Measurements from ENCODE around the gene TRIO. TPM values are rescaled to one million over a fixed set of nuclear protein-coding genes. Genes with fewer than 3 reads are reported as not detected.
"Not testable (repeated sequence)": the region's sequence is repeated elsewhere in the genome, so short reads cannot be mapped to it uniquely, and the experiment has no call there.

Gene TRIO
- 100 to 1,000 TPM in 2 of 4 donors, 10 to 100 TPM in 2; 67.4 to 103 (median 94.7) TPM for total RNA-seq

DNA sequence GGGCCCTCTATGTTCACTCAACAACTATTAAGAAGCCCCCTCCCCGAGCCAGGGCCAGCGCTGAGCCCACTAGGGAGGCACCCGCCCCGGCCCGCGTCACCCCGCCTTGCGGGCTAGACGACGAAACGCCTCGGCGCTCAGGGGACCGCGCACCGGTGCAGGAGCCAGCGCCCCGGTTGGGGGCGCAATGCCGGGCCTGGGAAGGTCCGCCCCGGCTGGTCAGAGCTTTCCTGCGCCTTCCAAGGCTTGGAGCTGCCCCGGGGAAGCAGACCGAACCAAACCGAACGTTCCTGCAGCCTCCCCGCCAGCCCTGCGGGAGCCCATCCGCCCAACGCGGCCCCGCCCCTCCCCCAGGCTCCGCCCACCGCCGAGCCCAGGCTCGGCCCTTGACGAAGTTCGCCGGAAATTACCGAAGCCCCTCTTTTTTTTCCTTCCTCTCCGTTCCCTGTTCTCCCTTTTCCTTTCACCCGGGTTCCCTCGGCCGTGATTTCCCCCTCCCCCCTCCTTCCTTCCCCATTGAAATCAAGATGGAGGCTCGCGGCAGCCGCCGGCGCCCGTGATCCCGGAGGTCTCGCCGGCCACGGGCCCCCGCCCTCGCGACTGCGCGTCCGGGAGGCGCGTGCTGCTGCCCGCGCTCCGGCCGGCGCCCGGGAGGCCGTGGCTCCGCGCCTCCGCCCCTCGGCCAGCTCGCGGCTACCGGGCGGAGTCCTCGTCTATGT lies at the start of gene TRIO:
Gene TRIO, plus strand, starts transcription at position 516 of the 719 bp plus-strand sequence. CDS start 384 bp downstream, outside the sequence.
- H3K9me3 ChIP-seq, result no peaks in the 10 kb centered on the region
- WGBS, 2 donors, result 0% methylated on average over 34 to 56 of the region's 79 CpGs
- peak within 1 kb of the TSS; percentile 68 to 86 (median 78) for H3K4me3 ChIP-seq (replicated peaks in 1 of 3)
- intact Hi-C loops (cut with DNase I), result loop anchor here (10.0 kb wide), 1 partner anchor 122 kb away; no protein-coding TSS in a partner anchor
- TF ChIP-seq POLR2A (IDR thresholded peaks at IDR 0.05) (peak; percentile 61 to 86), CTCF (IDR thresholded peaks at IDR 0.05) (peak in 4 of 6 experiments; percentile 31 to 60 (median 52))
- peaks cover 14 to 22% of the 10 kb centered on the region in 2 donors for H3K4me1 ChIP-seq
- peak within 1 kb of the TSS; percentile 75 to 94 (median 92) for H3K27ac ChIP-seq
- H3K27me3 ChIP-seq, result no peaks in the 10 kb centered on the region
- no peaks in the 10 kb centered on the region for H3K36me3 ChIP-seq
- DNase-seq, result peak; percentile 87 to 88

DNA sequence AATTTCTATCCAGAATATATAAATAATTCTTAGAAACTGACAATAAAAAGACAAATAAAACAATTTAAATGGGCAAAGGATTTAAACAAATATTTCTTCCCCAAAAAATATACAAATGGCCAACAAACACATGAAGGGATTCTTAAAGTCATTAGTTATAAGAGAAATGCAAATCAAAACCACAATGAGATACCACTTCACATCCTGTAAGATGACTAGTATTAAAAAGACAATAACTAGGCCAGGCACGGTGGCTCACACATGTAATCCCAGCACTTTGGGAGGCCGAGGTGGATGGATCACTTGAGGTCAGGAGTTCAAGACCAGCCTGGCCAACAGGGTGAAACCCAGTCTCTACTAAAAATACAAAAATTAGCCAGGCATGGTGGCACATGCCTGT lies 45.8 kb upstream of the TRIO start:
- H3K27me3 ChIP-seq; H3K4me1 ChIP-seq; H3K36me3 ChIP-seq; H3K27ac ChIP-seq; DNase-seq; H3K9me3 ChIP-seq; intact Hi-C loops (cut with DNase I); H3K4me3 ChIP-seq (replicated peaks in 1 of 3): not testable (repeated sequence)
- 82 to 87% methylated on average over 2 of the region's 2 CpGs for WGBS, 2 donors

GRCh38 chr5:14097998-14098471 lies 45.1 kb upstream of the TRIO start:
- H3K4me3 ChIP-seq (replicated peaks in 1 of 3), result no peak overlapping the region
- H3K36me3 ChIP-seq, result no peaks in the 10 kb centered on the region
- WGBS, 2 donors, result 84 to 85% methylated on average over 1 of the region's 1 CpG
- H3K27me3 ChIP-seq, result no peaks in the 10 kb centered on the region
- H3K27ac ChIP-seq, result no peak overlapping the region
- no peak for TF ChIP-seq CTCF (IDR thresholded peaks at IDR 0.05)
- TF ChIP-seq POLR2A (IDR thresholded peaks at IDR 0.05), result no peak
- no peaks in the 10 kb centered on the region for H3K9me3 ChIP-seq
- intact Hi-C loops (cut with DNase I), result no loop called here
- DNase-seq, result no peak
- H3K4me1 ChIP-seq, result no peaks in the 10 kb centered on the region

- Histone ChIP-seq H3K4me1 (no peaks in the 10 kb centered on the region), H3K4me3 (replicated peaks in 1 of 3) (no peak overlapping the region), H3K9me3 (no peaks in the 10 kb centered on the region), H3K27me3 (no peaks in the 10 kb centered on the region), H3K36me3 (no peaks in the 10 kb centered on the region), H3K27ac (no peak overlapping the region)
- TF ChIP-seq POLR2A (IDR thresholded peaks at IDR 0.05) (no peak), CTCF (IDR thresholded peaks at IDR 0.05) (no peak)
- WGBS, 2 donors, result 93 to 95% methylated on average over 10 of the region's 10 CpGs
- DNase-seq, result no peak
- intact Hi-C loops (cut with DNase I), result loop anchor here (10.0 kb wide), 1 partner anchor 115 kb away; no protein-coding TSS in a partner anchor
Observed at GRCh38 chr5:14100281-14100680, 42.9 kb upstream of the TRIO start.

GRCh38 chr5:14101922-14102321 lies 41.2 kb upstream of the TRIO start:
- intact Hi-C loops (cut with DNase I), result loop anchor here (10.0 kb wide), 1 partner anchor 117 kb away; no protein-coding TSS in a partner anchor
- Histone ChIP-seq H3K36me3 (no peaks in the 10 kb centered on the region), H3K4me3 (replicated peaks in 1 of 3) (no peak overlapping the region), H3K27ac (no peak overlapping the region), H3K9me3 (no peaks in the 10 kb centered on the region), H3K27me3 (no peaks in the 10 kb centered on the region), H3K4me1 (no peaks in the 10 kb centered on the region)
- WGBS, 2 donors, result 23 to 35% methylated on average over 2 of the region's 2 CpGs
- TF ChIP-seq POLR2A (IDR thresholded peaks at IDR 0.05), result no peak
- TF ChIP-seq CTCF (IDR thresholded peaks at IDR 0.05), result no peak
- DNase-seq, result no peak
